ENCODE results near the gene MSH6. TPM values are rescaled to one million over a fixed set of nuclear protein-coding genes. Genes with fewer than 3 reads are reported as not detected.
A peak's percentile ranks its signal among the peaks of the same experiment; 100 is the strongest.

The MSH6 gene
- total and polyA plus RNA-seq, 2 of the 13 experiments (the other 11 are each of a cell fraction or from before 2014, with no cell fraction given) = 20.8 to 113 TPM

DNA sequence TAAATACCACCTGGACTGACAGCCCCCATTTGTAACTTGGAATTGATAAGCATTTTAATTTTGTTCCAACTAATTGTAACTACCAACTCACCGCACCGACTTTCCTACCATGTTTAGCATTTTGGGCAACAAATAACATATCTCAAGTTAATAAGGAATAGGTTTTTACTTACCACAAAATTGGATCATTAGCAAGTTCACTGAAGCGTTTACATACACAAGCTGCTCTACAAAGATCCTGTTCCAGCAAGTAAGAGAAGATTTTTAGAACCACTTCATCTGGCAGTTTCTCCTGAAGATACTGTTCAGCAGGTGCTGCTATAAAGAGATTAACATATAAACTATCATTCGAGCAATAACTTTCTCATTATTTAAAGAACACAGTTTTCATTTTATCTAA lies 55.7 kb downstream of the MSH6 start:
- TF ChIP-seq NR1H2 (CRISPR knock-in tag; IDR thresholded peaks at IDR 0.05; ENCODE audit: borderline replicate concordance, low read depth) (no peak), REPIN1 (CRISPR knock-in tag; IDR thresholded peaks at IDR 0.05; ENCODE audit: borderline replicate concordance, low read depth) (no peak), JDP2 (CRISPR knock-in tag; IDR thresholded peaks at IDR 0.05; ENCODE audit: borderline replicate concordance) (no peak), ETV6 (CRISPR knock-in tag; conservative IDR thresholded peaks at IDR 0.05) (no peak), RFX1 (IDR thresholded peaks at IDR 0.05) (no peak), ELF3 (CRISPR knock-in tag; IDR thresholded peaks at IDR 0.05) (no peak), TSC22D2 (CRISPR knock-in tag; IDR thresholded peaks at IDR 0.05; ENCODE audit: borderline replicate concordance) (no peak), FOXP1 (IDR thresholded peaks at IDR 0.05) (no peak), FOXP1 (CRISPR knock-in tag; IDR thresholded peaks at IDR 0.05) (no peak), KAT8 (CRISPR knock-in tag; IDR thresholded peaks at IDR 0.05) (no peak), NR2C2 (CRISPR knock-in tag; IDR thresholded peaks at IDR 0.05; ENCODE audit: borderline replicate concordance) (no peak)
- TF ChIP-seq, protein P1, sequence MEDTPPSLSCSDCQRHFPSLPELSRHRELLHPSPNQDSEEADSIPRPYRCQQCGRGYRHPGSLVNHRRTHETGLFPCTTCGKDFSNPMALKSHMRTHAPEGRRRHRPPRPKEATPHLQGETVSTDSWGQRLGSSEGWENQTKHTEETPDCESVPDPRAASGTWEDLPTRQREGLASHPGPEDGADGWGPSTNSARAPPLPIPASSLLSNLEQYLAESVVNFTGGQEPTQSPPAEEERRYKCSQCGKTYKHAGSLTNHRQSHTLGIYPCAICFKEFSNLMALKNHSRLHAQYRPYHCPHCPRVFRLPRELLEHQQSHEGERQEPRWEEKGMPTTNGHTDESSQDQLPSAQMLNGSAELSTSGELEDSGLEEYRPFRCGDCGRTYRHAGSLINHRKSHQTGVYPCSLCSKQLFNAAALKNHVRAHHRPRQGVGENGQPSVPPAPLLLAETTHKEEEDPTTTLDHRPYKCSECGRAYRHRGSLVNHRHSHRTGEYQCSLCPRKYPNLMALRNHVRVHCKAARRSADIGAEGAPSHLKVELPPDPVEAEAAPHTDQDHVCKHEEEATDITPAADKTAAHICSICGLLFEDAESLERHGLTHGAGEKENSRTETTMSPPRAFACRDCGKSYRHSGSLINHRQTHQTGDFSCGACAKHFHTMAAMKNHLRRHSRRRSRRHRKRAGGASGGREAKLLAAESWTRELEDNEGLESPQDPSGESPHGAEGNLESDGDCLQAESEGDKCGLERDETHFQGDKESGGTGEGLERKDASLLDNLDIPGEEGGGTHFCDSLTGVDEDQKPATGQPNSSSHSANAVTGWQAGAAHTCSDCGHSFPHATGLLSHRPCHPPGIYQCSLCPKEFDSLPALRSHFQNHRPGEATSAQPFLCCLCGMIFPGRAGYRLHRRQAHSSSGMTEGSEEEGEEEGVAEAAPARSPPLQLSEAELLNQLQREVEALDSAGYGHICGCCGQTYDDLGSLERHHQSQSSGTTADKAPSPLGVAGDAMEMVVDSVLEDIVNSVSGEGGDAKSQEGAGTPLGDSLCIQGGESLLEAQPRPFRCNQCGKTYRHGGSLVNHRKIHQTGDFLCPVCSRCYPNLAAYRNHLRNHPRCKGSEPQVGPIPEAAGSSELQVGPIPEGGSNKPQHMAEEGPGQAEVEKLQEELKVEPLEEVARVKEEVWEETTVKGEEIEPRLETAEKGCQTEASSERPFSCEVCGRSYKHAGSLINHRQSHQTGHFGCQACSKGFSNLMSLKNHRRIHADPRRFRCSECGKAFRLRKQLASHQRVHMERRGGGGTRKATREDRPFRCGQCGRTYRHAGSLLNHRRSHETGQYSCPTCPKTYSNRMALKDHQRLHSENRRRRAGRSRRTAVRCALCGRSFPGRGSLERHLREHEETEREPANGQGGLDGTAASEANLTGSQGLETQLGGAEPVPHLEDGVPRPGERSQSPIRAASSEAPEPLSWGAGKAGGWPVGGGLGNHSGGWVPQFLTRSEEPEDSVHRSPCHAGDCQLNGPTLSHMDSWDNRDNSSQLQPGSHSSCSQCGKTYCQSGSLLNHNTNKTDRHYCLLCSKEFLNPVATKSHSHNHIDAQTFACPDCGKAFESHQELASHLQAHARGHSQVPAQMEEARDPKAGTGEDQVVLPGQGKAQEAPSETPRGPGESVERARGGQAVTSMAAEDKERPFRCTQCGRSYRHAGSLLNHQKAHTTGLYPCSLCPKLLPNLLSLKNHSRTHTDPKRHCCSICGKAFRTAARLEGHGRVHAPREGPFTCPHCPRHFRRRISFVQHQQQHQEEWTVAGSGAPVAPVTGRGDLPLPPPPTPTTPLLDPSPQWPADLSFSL (CRISPR knock-in tag; IDR thresholded peaks at IDR 0.05) = no peak
- Histone ChIP-seq H3K27me3 (ENCODE audit: control insufficient read depth in 1 of 2, insufficient read depth in 2 of 2, low read length in 2 of 2) (no peaks in the 10 kb centered on the region), H3K27ac (ENCODE audit: extremely low read length, insufficient read depth, low read length) (no peak overlapping the region), H3K4me3 (replicated peaks in 1 of 3; ENCODE audit: insufficient read depth in 1 of 3, low read depth in 2 of 3, low read length in 3 of 3) (no peak overlapping the region), H2AFZ (ENCODE audit: low read length) (no peak overlapping the region), H4K20me1 (ENCODE audit: insufficient read depth, low read length) (peaks cover 5% of the 10 kb centered on the region; the same call in 1 of the 2 replicates), H3K9ac (ENCODE audit: insufficient read depth, low read depth, low read length) (no peak overlapping the region), H3K4me2 (ENCODE audit: low read depth, low read length) (no peak overlapping the region), H3K9me3 (ENCODE audit: low read length) (no peaks in the 10 kb centered on the region), H3K4me1 (ENCODE audit: insufficient read depth, low read length) (no peaks in the 10 kb centered on the region), H3K79me2 (ENCODE audit: insufficient read depth, low read length) (peaks cover 15% of the 10 kb centered on the region), H3K36me3 (replicated peaks in 1 of 2; ENCODE audit: control insufficient read depth in 1 of 2, insufficient read depth in 2 of 2, low read length in 2 of 2) (peaks cover 9 to 61% of the 10 kb centered on the region in 2 experiments; a peak in 4 of 5 replicates)
- ChIA-PET CTCF (ENCODE audit: low intra/inter-chr PET ratio, low total read pairs) (no interaction called here), POLR2A (no interaction called here)
- intact Hi-C loops (cut with micrococcal nuclease; ENCODE audit: unreplicated experiment) (no loop called here), in situ Hi-C loops (cut with HindIII; ENCODE audit: extremely low pct_ligation_motif_present, low pct_unique_long_range_greater_than_20kb) (no loop called here)
- TSS peak; percentile 34 for BruUV-seq (replicated peaks)
- DNase-seq (ENCODE audit: low spot score) (no peak), ATAC-seq (no peak), FAIRE-seq (no peak)
- 96% methylated on average over 4 of the region's 4 CpGs for WGBS (ENCODE audit: low lambda C conversion rate)
